ENCODE measurements around the gene ZNF326.
"Not testable (repeated sequence)": the region's sequence is repeated elsewhere in the genome, so short reads cannot be mapped to it uniquely, and the experiment has no call there.

The ZNF326 gene

DNA sequence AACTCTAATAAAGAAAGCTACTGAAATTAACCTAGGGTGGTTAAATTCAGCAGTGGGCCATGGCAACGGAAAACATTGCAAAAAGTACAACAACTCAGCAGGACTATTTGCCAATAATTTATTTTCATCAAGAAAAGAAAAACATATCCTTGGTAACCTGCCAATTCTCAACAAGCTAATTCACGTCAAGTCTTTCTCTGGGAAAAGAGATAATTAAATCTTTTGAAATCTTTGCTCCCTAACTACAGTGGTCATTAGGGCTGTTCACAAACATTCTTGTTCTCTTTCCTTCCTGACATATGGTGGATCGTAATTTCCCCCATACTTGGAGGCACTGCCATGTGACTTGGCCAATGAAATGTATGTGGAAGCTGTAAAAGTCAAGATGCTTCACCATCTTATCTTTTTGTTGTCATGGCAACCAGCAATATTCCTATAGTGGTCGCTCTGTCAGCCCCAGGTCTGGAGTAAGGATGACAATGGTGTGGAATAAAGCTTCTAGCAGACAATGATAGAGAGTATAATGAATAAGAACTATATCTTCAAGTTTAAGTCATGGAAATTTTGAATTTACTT is 29.6 kb upstream of the ZNF326 start:
- DNase-seq, result no peak

DNA sequence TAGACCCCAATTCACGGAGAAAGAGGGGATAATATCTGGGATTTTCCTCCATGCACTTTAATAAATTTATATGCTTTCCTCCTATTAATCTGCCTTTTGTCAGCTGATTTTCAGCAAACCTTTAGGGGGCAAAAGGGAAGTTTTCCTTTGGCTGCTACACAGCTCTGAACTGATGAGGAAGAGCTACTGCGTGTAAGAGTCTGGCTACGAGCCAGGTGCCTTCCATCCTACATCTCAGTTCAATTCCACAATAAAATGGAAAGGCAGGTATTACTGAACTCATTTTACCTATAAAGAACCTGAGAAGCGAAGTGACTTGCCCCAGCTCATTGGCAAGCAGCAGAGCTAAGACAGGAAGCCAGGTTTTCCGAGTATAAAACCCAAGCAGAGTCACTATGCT is 28.3 kb upstream of the ZNF326 start:
- peak; percentile 52 to 75 (median 71) for DNase-seq

DNA sequence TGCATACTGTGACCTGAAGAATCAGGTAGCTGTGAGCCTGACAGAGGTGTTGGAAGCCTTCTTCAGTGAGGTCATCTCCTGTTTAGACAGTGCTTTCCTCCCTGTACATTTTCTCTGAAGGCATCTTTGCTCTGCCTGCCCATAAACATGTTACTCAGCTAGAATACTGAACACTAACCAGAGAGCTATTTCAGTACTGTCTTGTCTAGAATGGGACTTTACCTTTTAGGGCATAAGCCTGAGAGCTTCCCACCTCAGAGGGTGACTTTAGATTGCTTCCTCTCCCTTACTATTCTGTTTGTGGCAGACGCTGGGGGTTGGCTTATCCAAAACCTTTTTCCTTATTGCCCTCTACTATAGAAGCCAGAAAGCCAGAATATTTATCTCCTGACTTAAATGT is 23.3 kb upstream of the ZNF326 start:
- no peak for DNase-seq

DNA sequence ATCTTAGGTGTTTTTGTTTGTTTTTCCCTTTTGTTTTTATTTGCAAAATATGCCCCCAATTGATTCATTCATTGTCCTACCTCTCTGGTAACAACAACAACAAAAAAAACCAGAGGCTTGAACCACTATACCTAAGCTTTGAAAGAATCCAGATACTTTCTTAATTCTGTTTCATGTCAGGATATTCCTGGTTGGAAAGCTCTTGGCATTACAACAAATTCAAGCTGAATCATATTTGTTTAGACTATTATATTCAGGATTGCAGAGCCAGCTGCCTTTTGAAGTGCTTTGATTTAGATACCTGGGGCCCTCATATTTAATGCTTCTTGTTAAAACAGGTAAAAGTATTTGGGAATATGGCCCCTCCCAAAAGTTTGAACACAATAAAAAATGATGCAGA is 22.9 kb upstream of the ZNF326 start:
- DNase-seq, result no peak

DNA sequence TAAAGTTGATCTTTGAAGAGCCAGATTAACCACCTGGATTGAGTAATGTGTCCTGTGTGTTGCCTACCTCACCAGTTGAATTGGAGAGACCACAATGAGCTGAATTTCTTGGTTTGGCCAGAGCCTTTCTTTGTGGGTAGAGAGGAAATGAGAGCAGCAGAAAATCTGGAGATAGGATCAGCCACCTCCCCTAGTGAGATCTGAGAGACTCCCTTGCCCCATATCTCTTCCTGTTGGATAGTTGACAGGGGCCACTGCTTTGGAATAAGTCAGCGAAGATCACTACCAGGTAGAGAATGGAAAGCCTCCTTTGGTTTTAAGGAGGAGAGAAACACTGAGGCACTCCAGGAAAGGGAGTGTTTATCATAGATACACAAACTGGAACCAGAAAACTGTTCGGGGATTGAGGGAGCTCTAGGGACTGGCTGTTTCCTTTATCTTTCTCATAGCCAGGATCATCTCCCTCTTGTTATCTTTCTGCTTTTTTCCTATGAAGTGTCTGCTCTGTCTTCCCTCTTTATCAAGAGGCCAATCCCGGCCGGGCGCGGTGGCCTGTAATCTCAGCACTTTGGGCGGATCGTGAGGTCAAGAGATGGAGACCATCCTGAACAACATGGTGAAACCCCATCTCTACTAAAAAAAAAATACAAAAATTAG is 21.3 kb upstream of the ZNF326 start:
- DNase-seq, result no peak

DNA sequence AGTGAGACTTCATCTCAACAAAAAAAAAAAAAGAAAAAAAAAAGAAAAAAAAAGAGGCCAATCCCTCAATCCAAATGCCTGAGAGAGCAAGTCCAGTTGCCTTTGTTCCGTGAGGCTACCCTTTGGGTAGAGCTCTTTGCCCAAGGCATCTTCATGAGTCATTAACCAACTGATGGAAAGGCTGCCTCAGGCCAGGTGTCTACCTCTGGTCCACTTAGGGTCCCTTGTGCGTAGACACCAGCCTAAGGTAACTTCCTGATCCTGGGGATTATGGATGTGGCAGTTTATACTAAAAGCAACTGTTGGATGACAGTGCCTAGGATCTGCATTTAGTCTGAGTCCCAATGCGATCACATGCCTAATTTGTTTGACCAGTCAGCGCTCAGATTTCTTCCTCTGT is 20.7 kb upstream of the ZNF326 start:
- DNase-seq, result no peak

DNA sequence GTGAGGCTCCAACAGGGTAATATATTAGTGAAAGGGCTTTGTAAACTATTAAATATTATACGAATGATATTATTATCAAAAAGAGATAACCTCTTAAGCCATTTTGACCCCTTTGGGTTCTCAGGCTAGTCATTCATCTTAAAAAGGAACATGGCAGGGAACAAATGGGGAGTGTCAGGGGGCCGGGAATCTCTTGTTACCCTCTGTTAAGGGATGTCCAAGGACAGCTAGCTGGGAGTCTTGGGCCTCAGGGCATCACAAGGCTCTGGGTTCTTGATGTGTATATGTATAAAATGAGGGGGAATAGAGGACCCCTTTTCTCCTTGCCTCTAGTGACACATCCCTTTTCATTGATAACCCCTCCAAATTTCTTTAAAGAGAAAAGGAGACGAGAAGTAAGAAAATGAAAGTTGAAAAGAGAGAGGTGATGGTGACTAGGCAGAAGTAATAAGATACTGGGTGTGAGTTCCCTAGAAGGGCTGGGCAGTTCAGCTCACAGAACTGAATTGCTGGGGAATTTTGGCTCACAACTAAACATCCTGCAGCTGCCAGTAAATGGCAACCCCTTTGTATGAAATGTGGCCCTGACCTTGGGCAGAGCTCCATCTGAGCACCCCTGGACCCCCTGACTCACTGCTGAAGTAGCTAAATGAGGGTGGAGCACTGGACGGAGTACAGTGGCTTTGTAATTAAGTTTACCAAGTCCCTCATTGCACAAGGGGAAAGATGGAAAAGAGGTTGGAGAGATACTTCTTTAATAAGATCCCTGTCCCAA is 20.0 kb upstream of the ZNF326 start:
- DNase-seq, result peak in 1 of 4 experiments; percentile 8

DNA sequence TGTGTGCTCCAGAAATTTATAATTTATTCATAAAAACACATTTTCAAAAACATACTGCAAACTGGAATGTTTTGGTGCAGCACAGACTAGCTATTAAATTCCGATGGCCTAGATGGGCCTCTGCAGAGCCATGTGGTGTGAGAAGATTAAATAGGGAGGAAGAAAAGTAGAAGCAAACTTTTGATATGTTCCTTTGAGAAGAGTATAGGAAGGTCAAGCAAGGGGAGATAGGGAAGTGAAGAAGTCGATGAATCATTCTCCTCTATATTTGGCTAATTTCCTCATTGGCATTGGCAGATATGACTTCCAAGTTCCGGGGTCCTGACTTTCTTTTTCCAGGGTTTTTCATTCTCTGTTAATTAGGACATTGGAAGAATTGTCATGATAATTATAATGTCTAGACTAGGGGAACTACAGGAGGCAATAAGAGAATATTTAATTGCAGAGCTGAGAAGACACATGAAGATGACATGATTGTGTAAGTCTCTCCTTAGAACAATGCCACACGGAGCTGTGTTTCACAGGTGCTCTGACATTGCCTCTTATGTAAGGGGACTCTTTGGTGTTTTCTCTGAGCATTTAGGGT is 19.3 kb upstream of the ZNF326 start:
- DNase-seq, result peak; percentile 21 to 74 (median 48)

DNA sequence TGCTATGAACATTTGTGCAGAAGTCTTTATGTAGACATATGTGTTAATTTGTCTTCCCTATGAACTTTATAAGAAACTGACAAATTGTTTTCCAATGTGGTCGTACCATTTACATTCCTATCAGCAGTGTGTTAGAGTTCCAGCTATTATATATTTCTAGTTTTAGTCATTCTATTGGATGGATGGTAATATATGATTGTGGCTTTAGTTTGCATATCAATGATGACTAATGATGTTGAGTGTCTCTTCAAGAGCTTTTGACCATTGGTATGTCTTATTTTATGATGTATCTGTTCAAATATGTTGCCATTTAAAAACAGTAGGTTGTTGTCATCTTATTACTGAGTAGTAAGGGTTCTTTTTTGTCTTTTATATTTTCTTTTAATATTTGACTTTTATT is 16.2 kb upstream of the ZNF326 start:
- DNase-seq, result no peak

DNA sequence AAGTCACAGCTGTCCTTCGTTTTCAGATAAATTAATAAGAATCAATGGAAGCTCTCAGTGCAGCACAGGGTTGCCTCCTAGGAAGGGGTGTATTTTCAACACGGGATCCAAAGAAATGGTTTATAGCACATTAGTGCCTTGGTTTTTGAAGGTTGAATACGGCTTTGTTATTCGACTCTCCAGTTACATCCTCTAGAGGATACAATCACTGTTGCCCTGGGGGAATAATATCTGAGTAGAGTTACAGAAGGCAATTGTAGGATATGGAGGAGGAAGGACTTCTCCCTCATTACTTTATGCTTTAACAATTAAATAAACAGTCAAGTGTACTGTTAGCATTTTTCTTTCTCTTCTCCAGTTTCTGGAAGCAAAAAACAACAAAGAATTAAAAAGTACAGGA is 14.3 kb upstream of the ZNF326 start:
- DNase-seq, result no peak

DNA sequence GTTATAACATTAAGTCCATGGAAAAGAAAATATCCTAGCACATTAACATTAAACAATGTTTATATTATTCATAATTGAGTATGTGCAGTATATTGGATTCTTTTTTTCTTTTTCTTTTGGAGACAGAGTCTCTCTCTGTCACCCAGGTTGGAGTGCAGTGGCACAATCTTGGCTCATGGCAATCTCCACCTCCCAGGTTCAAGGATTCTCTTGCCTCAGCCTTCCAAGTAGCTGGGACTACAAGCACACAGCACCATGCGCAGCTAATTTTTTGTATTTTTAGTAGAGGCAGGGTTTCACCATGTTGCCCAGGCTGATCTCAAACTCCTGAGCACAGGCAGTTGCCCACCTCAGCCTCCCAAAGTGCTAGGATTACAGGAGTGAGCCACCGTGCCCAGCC is 12.1 kb upstream of the ZNF326 start:
- not testable (repeated sequence) for DNase-seq

DNA sequence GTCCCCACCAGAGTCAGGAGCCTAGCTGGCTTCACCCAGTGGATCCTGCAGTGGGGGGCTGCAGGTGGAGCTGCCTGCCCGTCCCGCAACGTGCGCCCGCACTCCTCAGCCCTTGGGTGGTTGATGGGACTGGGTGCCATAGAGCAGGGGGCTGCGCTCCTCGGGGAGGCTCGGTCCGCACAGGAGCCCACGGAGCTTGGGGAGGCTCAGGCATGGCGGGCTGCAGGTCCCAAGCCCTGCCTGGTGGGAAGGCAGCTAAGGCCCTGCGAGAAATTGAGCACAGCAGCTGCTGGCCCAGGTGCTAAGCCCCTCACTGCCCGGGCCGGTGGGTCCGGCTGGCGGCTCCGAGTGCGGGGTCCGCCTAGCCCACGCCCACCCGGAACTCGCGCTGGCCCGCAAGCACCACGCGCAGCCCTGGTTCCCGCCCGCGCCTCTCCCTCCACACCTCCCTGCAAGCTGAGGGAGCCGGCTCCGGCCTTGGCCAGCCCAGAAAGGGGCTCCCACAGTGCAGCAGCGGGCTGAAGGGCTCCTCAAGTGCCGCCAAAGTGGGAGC is 10.3 kb upstream of the ZNF326 start:
- DNase-seq, result not testable (repeated sequence)

DNA sequence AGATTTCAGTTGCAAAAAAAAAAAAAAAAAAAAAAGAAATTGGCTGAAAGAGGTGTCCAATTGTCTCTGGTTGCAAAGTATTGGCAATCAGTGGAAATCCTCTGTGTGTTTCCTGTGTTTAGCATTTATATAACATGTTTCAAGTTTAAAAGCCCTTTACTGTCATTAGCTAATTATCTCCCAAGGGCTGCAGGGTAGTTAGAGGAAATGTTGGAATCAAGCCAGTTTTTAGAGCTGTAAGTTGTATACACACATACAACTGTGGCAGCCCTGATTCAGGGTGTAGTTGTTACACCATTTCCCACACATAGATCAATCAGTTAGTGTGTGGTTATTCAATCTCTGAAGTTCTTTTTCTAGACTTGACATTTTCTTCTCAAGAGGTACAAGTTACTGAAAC is 8.9 kb upstream of the ZNF326 start:
- no peak for DNase-seq

DNA sequence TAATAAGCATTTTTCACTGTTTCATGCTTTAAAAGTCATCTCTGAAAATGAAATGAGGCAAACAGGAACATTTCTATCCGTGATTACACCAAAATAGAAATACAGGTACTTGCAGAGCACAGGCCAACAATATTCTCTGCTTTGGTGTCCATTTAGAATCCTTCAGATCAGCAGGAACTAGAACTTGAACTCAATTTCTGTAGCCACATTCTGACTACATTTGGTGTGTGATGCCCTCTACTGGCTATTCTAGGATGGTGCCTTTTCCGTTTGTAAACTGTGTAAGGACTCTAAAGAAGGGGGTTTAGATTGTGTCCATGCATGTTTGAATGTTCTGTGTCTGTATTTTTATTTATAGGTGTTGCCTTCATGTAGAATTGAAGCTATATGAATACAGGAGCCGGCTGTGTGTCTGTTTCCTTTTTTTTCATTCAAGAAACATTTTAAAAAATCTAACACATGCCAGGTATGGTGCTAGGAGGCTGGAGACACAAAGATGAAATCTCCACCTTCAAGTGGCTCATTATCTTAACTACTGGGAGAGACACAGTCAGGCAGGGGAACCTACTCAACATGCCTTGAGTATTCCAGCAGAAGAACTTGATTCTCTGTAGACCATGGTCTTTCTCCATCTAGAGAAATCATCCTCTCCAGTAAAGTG is 7.6 kb upstream of the ZNF326 start:
- peak; percentile 80 to 88 (median 82) for DNase-seq

DNA sequence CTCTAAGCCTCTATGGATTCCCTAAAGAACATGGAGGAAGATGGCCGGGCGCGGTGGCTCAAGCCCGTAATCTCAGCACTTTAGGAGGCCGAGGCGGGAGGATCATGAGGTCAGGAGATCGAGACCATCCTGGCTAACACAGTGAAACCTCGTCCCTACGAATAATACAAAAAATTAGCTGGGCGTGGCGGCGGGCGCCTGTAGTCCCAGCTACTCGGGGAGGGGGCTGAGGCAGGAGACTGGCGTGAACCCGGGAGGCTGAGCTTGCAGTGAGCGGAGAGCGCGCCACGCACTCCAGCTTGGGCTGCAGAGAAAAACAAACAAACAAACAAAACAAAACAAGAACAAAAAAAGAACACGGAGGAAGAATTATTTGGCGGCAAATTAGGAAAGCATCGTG is 5.8 kb upstream of the ZNF326 start:
- DNase-seq, result no peak

DNA sequence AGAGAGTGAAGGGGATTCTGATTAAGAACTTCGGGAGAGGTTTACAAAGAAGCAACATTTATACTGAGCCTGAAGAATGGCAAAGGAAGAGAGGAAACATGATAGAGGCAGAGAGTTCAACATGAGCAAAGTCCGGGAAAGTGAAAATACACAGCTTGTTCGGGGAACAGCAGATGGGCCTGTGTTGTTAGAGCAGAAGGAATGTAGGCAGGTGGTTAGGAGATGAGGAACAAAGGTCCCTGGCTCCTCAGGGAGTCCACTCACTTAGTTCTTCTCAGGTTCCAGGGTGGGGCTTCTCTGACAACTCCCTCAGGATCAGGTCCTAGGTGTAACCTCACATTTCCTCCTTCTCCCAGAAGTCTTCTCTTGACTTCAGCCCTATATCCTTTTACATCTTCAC is 5.1 kb upstream of the ZNF326 start:
- no peak for DNase-seq

DNA sequence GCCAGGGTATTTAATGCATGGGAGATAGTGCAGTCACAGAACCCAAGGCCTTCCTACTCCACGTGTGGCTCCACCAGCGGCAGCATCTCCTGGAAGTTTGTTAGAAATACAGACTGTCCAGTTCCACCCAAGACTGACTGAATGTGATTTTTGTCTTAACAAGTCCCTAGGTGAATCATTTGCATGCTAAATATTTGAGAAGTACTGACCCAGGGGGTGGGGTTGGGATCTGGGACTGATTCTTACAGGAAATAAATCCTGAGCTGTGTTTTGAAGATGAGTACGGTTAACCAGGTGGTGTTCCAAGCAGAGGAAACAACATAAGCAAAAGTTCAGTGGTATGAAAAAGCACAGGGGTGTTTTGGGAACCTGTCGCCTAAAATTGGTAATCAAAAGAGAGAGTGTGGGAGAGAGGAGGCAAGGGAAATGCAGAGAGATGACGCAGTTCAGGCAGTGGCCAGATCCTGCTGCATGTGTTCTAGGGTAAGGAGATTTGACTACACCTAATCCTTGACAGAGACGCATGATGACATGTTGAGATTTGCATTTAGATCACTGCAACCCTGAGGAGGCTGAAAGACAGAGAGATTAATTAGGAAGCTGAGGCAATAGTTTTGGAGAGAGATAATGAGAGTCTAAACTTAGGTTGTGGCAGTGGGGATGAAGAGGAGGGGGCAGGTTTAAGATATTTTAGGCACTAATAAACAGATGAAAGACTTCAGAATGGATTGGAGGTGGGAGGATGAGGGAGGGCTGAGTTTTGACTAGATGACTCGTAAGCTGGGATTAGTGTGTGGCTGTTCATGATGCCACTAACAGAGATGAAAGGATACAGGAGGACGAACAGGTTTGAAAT is 3.7 kb upstream of the ZNF326 start:
- no peak for DNase-seq

DNA sequence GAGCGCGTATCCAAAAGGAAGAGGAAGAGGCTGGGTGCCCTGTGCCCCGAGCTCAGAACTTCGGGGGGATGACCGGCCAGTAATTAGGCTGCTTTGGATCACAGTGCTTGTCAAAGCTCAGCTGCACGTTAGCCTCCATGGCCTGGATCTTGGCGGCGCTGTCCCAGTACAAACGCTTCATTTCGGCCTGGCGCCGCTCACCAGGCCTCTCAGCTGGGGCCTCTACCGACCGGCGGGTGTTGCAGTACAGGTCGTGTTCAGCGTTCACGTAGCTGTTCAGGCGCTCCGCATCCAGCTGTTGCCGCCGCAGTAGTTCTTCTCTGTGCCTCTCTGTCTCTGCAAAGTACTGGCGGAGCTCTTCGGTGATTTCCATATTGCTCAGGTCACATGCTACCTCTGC is 1.4 kb upstream of the ZNF326 start:
- no peak for DNase-seq

DNA sequence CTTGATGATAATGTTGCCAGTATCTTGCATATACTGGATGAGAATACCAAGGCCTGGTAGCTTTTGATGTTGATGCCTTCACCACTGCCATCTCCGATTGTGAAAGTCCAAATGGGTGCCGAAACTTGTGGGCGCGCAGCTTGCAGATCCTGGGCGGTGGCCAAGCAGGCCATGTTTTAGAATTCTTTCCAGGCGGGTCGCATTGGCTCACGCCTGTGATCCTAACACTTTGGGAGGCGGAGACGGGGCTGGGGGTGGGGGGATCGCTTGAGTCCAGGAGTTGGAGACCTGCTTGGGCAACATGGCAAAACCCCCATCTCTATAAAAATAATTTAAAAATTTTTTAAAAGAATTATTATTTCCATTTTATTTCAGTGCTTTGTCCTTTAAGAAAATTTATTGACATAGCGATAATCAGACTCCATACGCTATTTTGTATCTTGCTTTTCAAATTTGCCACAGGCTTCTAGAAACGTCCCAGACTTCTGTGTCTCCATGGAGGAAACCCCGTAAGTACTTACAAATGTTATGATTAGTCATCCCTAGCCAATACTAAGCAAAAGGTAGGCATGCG is 592 bp upstream of the ZNF326 start:
- no peak for DNase-seq

DNA sequence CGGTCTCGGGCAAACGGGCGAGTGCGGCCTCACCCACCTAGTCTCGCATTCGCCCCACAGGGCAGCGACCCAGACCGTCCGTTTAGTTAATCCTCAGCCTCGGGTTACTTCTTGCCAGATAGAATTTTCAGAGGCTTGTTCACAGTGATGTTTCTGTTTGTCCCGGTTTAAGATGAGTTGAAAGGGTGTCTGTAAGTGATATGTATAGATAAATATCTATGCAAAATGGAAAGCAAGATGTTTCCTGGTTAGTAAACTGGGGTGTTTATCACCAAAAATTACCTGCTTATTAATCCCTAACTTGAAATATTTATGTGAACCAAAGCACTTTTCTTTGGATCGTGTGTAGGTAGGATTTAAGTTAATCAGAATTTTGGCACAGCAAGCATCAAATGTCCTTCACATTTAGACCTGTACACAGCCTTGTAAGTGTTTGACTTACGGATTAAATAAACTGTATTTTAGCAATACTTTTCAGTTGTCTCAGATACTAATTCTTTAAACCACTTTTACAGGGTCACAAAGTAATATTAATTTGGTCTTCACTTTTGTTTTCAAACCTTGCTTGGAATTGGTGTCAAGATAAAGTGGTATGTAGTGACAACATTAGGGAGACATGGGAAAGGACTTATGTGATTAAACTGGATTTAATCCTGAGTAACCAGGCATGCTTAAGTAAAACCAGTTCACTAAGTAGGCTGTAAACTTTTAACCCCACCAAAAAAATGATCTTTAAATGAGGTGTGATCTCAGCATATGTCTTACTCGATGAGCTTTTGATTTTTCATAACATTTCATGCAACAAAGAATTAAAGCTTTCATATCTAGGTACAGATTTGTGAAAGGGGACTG is 914 bp downstream of the ZNF326 start:
- peak in 2 of 4 experiments; percentile 69 to 75 for DNase-seq

All from suppressor macrophage (primary cell).